GM19239 (cell line): ENCODE data around the gene ING5.
"Not testable (repeated sequence)": the region's sequence is repeated elsewhere in the genome, so short reads cannot be mapped to it uniquely, and the experiment has no call there.

ENCODE experiments used
- DNase-seq: peaks from one replicate; pipeline ENCODE4 v3.0.0; 2011; ENCODE audit warnings: low spot score; ENCODE audit not compliant: insufficient read length
- FAIRE-seq: peaks from 2 replicates; lab custom pipeline; 2011; peaks lifted over from hg19 to GRCh38; lab: Jason Lieb, UNC

The ING5 gene

GRCh38 chr2:241701399-241702154 is at the start of gene ING5:
Gene ING5 (plus strand): TSS chr2:241702039. CDS start chr2:241702066, 27 bp downstream.
- DNase-seq = peak; percentile 78

GRCh38 chr2:241652142-241652541 is 49.7 kb upstream of the ING5 start:
- no peak for DNase-seq
- FAIRE-seq = no peak

More at GRCh38 chr2:241701399-241702154, at the start of gene ING5:
- peak; percentile 66 for FAIRE-seq

DNA sequence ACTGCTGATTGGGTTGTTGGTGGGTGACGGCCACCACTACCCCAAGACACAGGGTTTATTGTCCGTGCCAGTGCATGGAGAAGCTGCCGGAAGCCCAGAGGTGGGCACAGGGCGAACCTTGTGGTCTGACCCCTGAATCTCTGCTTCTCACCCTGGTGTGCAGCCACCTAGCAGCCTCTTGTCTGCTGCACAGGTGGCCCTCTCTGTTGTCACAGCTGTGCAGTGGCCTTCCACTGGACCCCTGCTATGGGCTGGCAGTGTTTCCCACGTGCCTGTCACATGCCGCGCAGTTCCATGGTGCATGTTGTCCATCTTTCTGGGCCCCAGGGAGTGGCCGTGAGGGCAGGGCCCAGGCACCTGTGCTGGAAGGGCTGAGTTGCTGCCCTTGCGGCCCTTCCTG is 49.1 kb upstream of the ING5 start:
- FAIRE-seq (no peak), DNase-seq (no peak)

DNA sequence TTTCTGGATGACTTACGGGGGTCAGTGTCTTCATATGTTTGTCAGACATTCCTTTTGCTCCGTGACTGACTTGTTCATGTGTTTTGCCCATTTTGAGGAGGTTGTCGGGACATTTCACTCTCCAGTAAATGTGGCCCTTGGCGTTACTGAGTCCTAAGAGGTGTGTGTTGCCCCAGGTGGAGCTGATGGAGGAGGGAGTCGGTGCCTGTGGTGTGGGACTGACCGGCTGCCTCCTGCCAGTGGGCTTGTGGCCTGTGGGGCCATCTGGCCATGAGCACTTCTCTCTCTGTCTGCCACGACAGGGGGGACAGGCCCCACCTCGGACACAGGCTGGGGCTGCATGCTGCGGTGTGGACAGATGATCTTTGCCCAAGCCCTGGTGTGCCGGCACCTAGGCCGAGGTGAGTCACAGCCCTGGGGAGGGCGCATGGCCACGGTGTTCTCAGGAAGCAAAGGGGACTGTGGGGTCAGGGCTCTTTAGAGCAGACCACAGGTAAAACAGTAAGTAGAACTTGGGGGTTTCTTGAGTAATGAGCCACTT is 48.6 kb upstream of the ING5 start:
- DNase-seq (no peak), FAIRE-seq (no peak)

DNA sequence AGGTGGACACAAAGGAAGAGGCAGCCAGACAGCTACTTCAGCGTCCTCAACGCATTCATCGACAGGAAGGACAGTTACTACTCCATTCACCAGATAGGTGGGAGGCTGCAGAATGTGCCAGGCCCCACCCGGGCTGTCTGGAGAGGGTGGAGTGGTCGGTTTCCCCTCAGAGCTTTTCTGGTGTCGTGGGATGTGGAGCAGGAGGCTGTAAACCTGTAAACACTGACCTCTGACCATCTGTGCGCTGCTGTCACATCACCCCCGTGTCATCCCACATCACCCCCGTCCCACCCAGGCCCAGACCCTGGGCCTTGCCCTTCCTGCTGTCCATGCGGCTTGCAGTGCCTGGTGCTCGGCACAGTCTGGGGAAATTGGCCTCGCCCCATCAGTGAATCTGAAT is 47.3 kb upstream of the ING5 start:
- FAIRE-seq = no peak
- no peak for DNase-seq

GRCh38 chr2:241655516-241656189 is 46.2 kb upstream of the ING5 start:
- FAIRE-seq (no peak), DNase-seq (no peak)

- no peak for DNase-seq
- FAIRE-seq = no peak
Measured at GRCh38 chr2:241656190-241656741, 45.6 kb upstream of the ING5 start.

GRCh38 chr2:241657786-241658254 is 44.0 kb upstream of the ING5 start:
- no peak for DNase-seq
- FAIRE-seq = no peak

GRCh38 chr2:241658296-241658695 is 43.5 kb upstream of the ING5 start:
- DNase-seq (no peak), FAIRE-seq (no peak)

DNA sequence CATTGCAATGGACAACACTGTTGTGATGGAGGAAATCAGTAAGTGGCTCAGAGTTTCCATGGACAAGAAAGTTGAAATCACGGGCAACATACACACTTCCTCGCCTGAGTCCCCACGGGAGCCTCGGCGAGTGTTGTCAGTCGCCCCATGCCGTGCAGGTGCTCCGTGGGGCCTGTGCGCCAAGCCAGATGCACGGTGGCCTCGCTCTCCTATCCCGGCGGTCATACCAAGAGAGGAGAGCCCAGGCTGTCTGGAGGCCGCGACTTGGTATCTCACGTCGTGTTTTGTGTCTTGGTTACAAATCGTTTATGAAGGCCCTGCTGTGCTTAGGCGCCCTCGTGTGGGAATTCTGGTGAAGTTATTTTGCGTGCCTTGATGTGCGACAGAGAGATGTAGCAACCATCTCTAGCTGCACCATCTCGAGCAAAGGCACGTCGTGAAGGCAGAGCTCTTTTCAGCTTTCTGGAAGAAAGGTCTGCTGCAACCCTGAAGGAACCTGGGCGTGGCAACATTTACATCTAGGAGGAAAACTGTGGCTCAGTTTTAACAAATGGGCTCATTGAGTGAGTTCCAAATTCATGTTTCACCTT is 42.6 kb upstream of the ING5 start:
- DNase-seq = no peak
- no peak for FAIRE-seq

- no peak for DNase-seq
Measured at GRCh38 chr2:241660593-241661213, 41.1 kb upstream of the ING5 start.

DNA sequence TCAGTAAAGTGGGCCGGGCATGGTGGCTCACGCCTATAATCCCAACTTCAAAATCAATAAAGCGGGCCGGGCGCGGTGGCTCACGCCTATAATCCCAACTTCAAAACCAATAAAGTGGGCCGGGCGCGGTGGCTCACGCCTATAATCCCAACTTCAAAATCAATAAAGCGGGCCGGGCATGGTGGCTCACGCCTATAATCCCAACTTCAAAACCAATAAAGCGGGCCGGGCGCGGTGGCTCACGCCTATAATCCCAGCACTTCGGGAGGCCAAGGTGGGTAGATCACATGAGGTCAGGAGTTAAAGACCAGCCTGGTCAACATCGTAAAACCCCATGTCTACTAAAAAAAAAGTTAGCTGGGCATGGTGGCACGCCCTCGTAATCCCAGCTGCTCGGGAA is 39.1 kb upstream of the ING5 start:
- not testable (repeated sequence) for FAIRE-seq, DNase-seq

More at GRCh38 chr2:241660593-241661213, 41.1 kb upstream of the ING5 start:
- FAIRE-seq = no peak

- DNase-seq = no peak
- FAIRE-seq = no peak
Measured at GRCh38 chr2:241665731-241666440, 36.0 kb upstream of the ING5 start.

DNA sequence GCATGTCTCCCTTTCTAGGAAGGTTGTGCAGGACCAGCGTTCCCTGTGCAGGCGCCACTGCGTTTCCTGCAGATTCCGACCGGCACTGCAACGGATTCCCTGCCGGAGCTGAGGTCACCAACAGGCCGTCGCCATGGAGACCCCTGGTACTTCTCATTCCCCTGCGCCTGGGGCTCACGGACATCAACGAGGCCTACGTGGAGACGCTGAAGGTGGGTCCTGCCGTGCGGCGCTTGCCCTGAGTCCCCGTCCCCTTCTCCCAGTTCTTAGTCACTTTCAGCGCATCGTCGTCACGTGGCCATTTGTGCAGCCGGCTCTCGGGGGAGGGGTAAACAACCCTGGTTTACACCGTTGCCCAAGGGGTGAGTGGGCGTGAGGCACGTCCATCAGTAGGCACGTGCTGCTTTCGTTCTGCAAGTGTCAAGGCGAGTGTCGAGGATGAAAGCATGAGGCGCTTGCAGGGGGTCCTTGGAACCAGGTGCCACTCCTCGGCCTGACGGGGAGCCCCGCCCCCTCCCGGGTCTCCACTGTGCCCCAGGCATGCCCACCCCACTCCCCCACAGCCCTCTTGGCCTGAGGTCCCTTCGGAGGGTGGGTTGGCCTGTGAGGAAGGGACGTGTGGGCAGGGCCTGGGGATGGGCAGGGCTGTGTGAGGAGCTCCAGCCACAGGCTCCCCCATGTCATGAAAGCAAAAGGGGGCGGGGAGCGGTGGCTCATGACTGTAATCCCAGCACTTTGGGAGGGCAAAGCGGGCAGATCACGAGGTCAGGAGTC is 35.0 kb upstream of the ING5 start:
- DNase-seq = no peak

GRCh38 chr2:241668354-241668753 is 33.5 kb upstream of the ING5 start:
- no peak for FAIRE-seq
- no peak for DNase-seq

More for the DNA sequence above, 35.0 kb upstream of the ING5 start:
- no peak for FAIRE-seq

- FAIRE-seq = no peak
- DNase-seq = no peak
Measured at GRCh38 chr2:241668839-241669238, 33.0 kb upstream of the ING5 start.

GRCh38 chr2:241670333-241671110 is 31.3 kb upstream of the ING5 start:
- no peak for FAIRE-seq

More at GRCh38 chr2:241670333-241671110, 31.3 kb upstream of the ING5 start:
- DNase-seq = no peak
